Measurements from ENCODE around the gene DNLZ. TPM values are rescaled to one million over a fixed set of nuclear protein-coding genes. Genes with fewer than 3 reads are reported as not detected.

Gene DNLZ
- polyA plus RNA-seq, 2 of the 4 experiments (the other 2 are of a cell fraction): 8.0 to 19.9 TPM

GRCh38 chr9:136410500-136411287 lies 47.1 kb upstream of the DNLZ start, which contains the start of the genes ENTR1 and PMPCA (continued):
- no peak for TF ChIP-seq EHF (CRISPR knock-in tag; IDR thresholded peaks at IDR 0.05)
- TF ChIP-seq FOXS1 (CRISPR knock-in tag; IDR thresholded peaks at IDR 0.05): no peak
- TF ChIP-seq CHD2 (IDR thresholded peaks at IDR 0.05; ENCODE audit: low read length, partially characterized antibody): peak; percentile 53

- FAIRE-seq: no peak
- H3K27ac ChIP-seq: peak overlapping the region; percentile 91 to 95
- ChIA-PET CTCF (interaction anchor here (1.0 to 2.8 kb wide), 6 partner anchors 9 to 79 kb away, joined by 3 to 19 read pairs (median 4); partner anchors contain the start of gene DNLZ), POLR2A (interaction anchor here (0.9 to 2.5 kb wide), 2 partner anchors 14 to 47 kb away, joined by 4 to 7 read pairs; partner anchors contain the start of gene DNLZ)
- H3K4me2 ChIP-seq: peak overlapping the region; percentile 97
- 15% methylated on average over 40 of the region's 71 CpGs for WGBS (ENCODE audit: missing lambda C conversion rate)
- no peak for TF ChIP-seq CBX2 (IDR thresholded peaks at IDR 0.05; ENCODE audit: borderline replicate concordance, low read depth)
- TF ChIP-seq MYC (IDR thresholded peaks at IDR 0.05; ENCODE audit: borderline replicate concordance, low read length): peak; percentile 61
- 0 out of 2 replicates have a peak, but pooled peaks have one; percentile 47 for TF ChIP-seq HOXA7 (CRISPR knock-in tag; IDR thresholded peaks at IDR 0.05)
- no peak for TF ChIP-seq NPAS2 (CRISPR knock-in tag; IDR thresholded peaks at IDR 0.05; ENCODE audit: borderline replicate concordance)
- peak; percentile 30 for TF ChIP-seq MAFK (IDR thresholded peaks at IDR 0.05; ENCODE audit: partially characterized antibody)
- peak; percentile 53; the same call in 1 of the 2 replicates for TF ChIP-seq EHF (CRISPR knock-in tag; IDR thresholded peaks at IDR 0.05)
- TF ChIP-seq CEBPB (IDR thresholded peaks at IDR 0.05): no peak
- TF ChIP-seq TP53 (CRISPR knock-in tag; IDR thresholded peaks at IDR 0.05): peak; percentile 83; the same call in 1 of the 2 replicates
- TF ChIP-seq HOXB5 (CRISPR knock-in tag; IDR thresholded peaks at IDR 0.05): peak; percentile 71; the same call in 1 of the 2 replicates
- no peak for TF ChIP-seq CHD2 (IDR thresholded peaks at IDR 0.05; ENCODE audit: low read length, partially characterized antibody)
- TF ChIP-seq E2F6 (IDR thresholded peaks at IDR 0.05; ENCODE audit: borderline replicate concordance, low read depth): peak; percentile 94
- TF ChIP-seq MAX (IDR thresholded peaks at IDR 0.05): peak; percentile 96
- TF ChIP-seq FOSB (CRISPR knock-in tag; IDR thresholded peaks at IDR 0.05): peak; percentile 43; the same call in 1 of the 2 replicates
- no peak for TF ChIP-seq GATA3 (IDR thresholded peaks at IDR 0.05; ENCODE audit: borderline replicate concordance)
- TF ChIP-seq PBX3 (IDR thresholded peaks at IDR 0.05): no peak
- 0 out of 2 replicates have a peak, but pooled peaks have one; percentile 38 for TF ChIP-seq TFCP2L1 (CRISPR knock-in tag; IDR thresholded peaks at IDR 0.05)
- no peak for TF ChIP-seq JUN (IDR thresholded peaks at IDR 0.05)
- TF ChIP-seq POLR2A (IDR thresholded peaks at IDR 0.05; ENCODE audit: low read length): no peak
- TF ChIP-seq HOXB13 (CRISPR knock-in tag; IDR thresholded peaks at IDR 0.05; ENCODE audit: low read depth): 0 out of 2 replicates have a peak, but pooled peaks have one; percentile 36
- TF ChIP-seq USF2 (IDR thresholded peaks at IDR 0.05): 0 out of 2 replicates have a peak, but pooled peaks have one; percentile 36
- peak; percentile 66; the same call in 1 of the 2 replicates for TF ChIP-seq ATOH8 (CRISPR knock-in tag; IDR thresholded peaks at IDR 0.05; ENCODE audit: low read depth)
- TF ChIP-seq ZFP36 (IDR thresholded peaks at IDR 0.05; ENCODE audit: borderline replicate concordance, partially characterized antibody): no peak
- TF ChIP-seq NR3C1 (IDR thresholded peaks at IDR 0.05): no peak
- TF ChIP-seq FOXS1 (CRISPR knock-in tag; IDR thresholded peaks at IDR 0.05): no peak
- H3K4me3 ChIP-seq: peak overlapping the region; percentile 78
- ATAC-seq: peak; percentile 58 to 69
- H3K4me1 ChIP-seq: peaks cover 19% of the 10 kb centered on the region
- H3K9me3 ChIP-seq: no peaks in the 10 kb centered on the region
- peak; percentile 24 to 57 for DNase-seq (ENCODE audit: low read depth in 1 of 2, low spot score in 1 of 2)
Measured at GRCh38 chr9:136409557-136410455, 46.3 kb upstream of the DNLZ start.

Data from A549 (cell line).